ENCODE measurements around the gene RPL38. TPM values are rescaled to one million over a fixed set of nuclear protein-coding genes. Genes with fewer than 3 reads are reported as not detected.

Gene RPL38
- total and polyA plus RNA-seq, 2 of the 4 experiments (the other 2 are of a cell fraction), result 111 to 527 TPM

GRCh38 chr17:74203439-74204240, at the start of gene RPL38 (continued):
- TF ChIP-seq CHD1 (IDR thresholded peaks at IDR 0.05; ENCODE audit: low read depth, low read length), result peak; percentile 41; the same call in 1 of the 2 replicates
- peak; percentile 98 for TF ChIP-seq CTCF (conservative IDR thresholded peaks at IDR 0.05; ENCODE audit: low read depth, low read length)
- TF ChIP-seq MAFK (IDR thresholded peaks at IDR 0.05; ENCODE audit: low read depth, low read length), result 0 out of 2 replicates have a peak, but pooled peaks have one; percentile 8
